Osteocyte (in vitro differentiated cells): Measurements from ENCODE around the gene PPM1H. TPM values are rescaled to one million over a fixed set of nuclear protein-coding genes. Genes with fewer than 3 reads are reported as not detected.
"Not testable (repeated sequence)": the region's sequence is repeated elsewhere in the genome, so short reads cannot be mapped to it uniquely, and the experiment has no call there.

Experiments
- DNase-seq: peaks from one replicate; pipeline ENCODE4 v3.0.0; 2021; ENCODE audit warnings: mixed read lengths; ENCODE audit not compliant: unreplicated experiment; ENCODE audit errors: extremely low spot score
- H3K27ac Mint-ChIP-seq: one replicate; pipeline ENCODE4 v1.8.0; 2021; ENCODE audit warnings: mild to moderate bottlenecking, mixed read lengths; ENCODE audit not compliant: unreplicated experiment
- H3K27me3 Mint-ChIP-seq: one replicate; pipeline ENCODE4 v1.8.0; 2021; ENCODE audit warnings: mixed read lengths; ENCODE audit not compliant: unreplicated experiment
- H3K36me3 Mint-ChIP-seq: one replicate; pipeline ENCODE4 v1.8.0; 2021; ENCODE audit warnings: mixed read lengths; ENCODE audit not compliant: unreplicated experiment
- H3K4me1 Mint-ChIP-seq: one replicate; pipeline ENCODE4 v1.8.0; 2021; ENCODE audit warnings: mixed read lengths; ENCODE audit not compliant: unreplicated experiment
- H3K4me3 Mint-ChIP-seq: one replicate; pipeline ENCODE4 v1.8.0; 2021; ENCODE audit warnings: mild to moderate bottlenecking, moderate library complexity, mixed read lengths; ENCODE audit not compliant: unreplicated experiment
- H3K9me3 Mint-ChIP-seq: one replicate; pipeline ENCODE4 v1.8.0; 2021; ENCODE audit warnings: mixed read lengths; ENCODE audit not compliant: unreplicated experiment
- CTCF ChIP-seq: fragments of 200-600 bp; sonication (generic); IDR thresholded peaks from 2 replicates; pipeline ENCODE4 v1.5.0; 2021; ENCODE audit warnings: antibody characterized with exemption, mild to moderate bottlenecking, moderate library complexity
- total RNA-seq: library from RNA; stranded (reverse); gene quantifications from 2 replicates; pipeline ENCODE4 v1.2.1, GENCODE V29; 2021

PPM1H gene
- total RNA-seq, 1 donor from 2014 or later, result 60.8 TPM

GRCh38 chr12:62955678-62956077, 20.7 kb upstream of the PPM1H start:
- no peak for DNase-seq
- H3K4me3 Mint-ChIP-seq, result no peak overlapping the region
- H3K9me3 Mint-ChIP-seq, result peaks cover 3% of the 10 kb centered on the region
- no peak for TF ChIP-seq CTCF
- no peaks in the 10 kb centered on the region for H3K27me3 Mint-ChIP-seq
- H3K4me1 Mint-ChIP-seq, result peaks cover 39% of the 10 kb centered on the region
- peak overlapping the region; percentile 31 for H3K27ac Mint-ChIP-seq
- H3K36me3 Mint-ChIP-seq, result no peaks in the 10 kb centered on the region

- H3K27ac Mint-ChIP-seq, result no peak overlapping the region
- DNase-seq, result no peak
- H3K4me3 Mint-ChIP-seq, result no peak overlapping the region
- H3K36me3 Mint-ChIP-seq, result peaks cover 2% of the 10 kb centered on the region
- peaks cover 17% of the 10 kb centered on the region for H3K9me3 Mint-ChIP-seq
- no peak for TF ChIP-seq CTCF
- H3K4me1 Mint-ChIP-seq, result peaks cover 1% of the 10 kb centered on the region
- H3K27me3 Mint-ChIP-seq, result peaks cover 2% of the 10 kb centered on the region
Measured at GRCh38 chr12:62950317-62950716, 15.4 kb upstream of the PPM1H start.

- H3K9me3 Mint-ChIP-seq, result peaks cover 17% of the 10 kb centered on the region
- no peaks in the 10 kb centered on the region for H3K4me1 Mint-ChIP-seq
- no peak overlapping the region for H3K27ac Mint-ChIP-seq
- peaks cover 2% of the 10 kb centered on the region for H3K36me3 Mint-ChIP-seq
- TF ChIP-seq CTCF, result no peak
- DNase-seq, result no peak
- peaks cover 11% of the 10 kb centered on the region for H3K27me3 Mint-ChIP-seq
- no peak overlapping the region for H3K4me3 Mint-ChIP-seq
Measured at GRCh38 chr12:62948123-62948522, 13.2 kb upstream of the PPM1H start.

GRCh38 chr12:62947364-62947763, 12.4 kb upstream of the PPM1H start:
- peaks cover 17% of the 10 kb centered on the region for H3K9me3 Mint-ChIP-seq
- H3K36me3 Mint-ChIP-seq, result peaks cover 2% of the 10 kb centered on the region
- no peak overlapping the region for H3K27ac Mint-ChIP-seq
- no peak for TF ChIP-seq CTCF
- no peak for DNase-seq
- no peaks in the 10 kb centered on the region for H3K4me1 Mint-ChIP-seq
- no peak overlapping the region for H3K4me3 Mint-ChIP-seq
- H3K27me3 Mint-ChIP-seq, result peaks cover 11% of the 10 kb centered on the region

- no peak for TF ChIP-seq CTCF
- H3K4me3 Mint-ChIP-seq, result no peak overlapping the region
- H3K27me3 Mint-ChIP-seq, result peaks cover 9% of the 10 kb centered on the region
- no peaks in the 10 kb centered on the region for H3K36me3 Mint-ChIP-seq
- H3K9me3 Mint-ChIP-seq, result peaks cover 7% of the 10 kb centered on the region
- DNase-seq, result no peak
- no peak overlapping the region for H3K27ac Mint-ChIP-seq
- H3K4me1 Mint-ChIP-seq, result peaks cover 9% of the 10 kb centered on the region
Measured at GRCh38 chr12:62943779-62944395, 8.9 kb upstream of the PPM1H start.

- not testable (repeated sequence) for H3K4me1 Mint-ChIP-seq, H3K36me3 Mint-ChIP-seq, DNase-seq, H3K4me3 Mint-ChIP-seq, H3K27ac Mint-ChIP-seq, H3K9me3 Mint-ChIP-seq, H3K27me3 Mint-ChIP-seq
Measured at GRCh38 chr12:62942316-62942715, 7.4 kb upstream of the PPM1H start.
